ENCODE results near the gene MNAT1. TPM values are rescaled to one million over a fixed set of nuclear protein-coding genes. Genes with fewer than 3 reads are reported as not detected.
"Not testable (repeated sequence)": the region's sequence is repeated elsewhere in the genome, so short reads cannot be mapped to it uniquely, and the experiment has no call there.

Gene MNAT1
- total RNA-seq, 4 donors from 2014 or later = 4.4 to 69.7 (median 46.9) TPM

DNA sequence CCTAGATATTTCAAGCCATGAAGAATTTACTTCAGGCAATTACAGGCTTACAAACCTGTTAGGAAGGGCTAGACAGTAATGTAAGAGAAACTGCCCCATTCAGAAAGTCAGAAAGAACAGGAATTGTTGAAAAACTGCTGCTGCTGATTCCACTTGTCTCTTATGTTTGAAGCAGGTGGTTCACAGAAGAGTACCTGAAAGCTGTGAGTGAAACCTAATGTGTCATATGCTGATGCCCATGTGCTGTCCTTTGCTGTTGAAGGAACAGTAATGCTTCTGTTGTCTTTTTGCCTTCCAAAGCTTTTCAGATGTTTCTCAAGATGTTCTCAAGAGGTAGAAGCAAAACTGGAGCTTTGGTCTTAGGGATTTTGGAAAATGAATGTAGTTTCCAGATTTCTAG is 39.0 kb downstream of the MNAT1 start:
- intact Hi-C loops (cut with DNase I; ENCODE audit: low total_unique reads) = no loop called here

DNA sequence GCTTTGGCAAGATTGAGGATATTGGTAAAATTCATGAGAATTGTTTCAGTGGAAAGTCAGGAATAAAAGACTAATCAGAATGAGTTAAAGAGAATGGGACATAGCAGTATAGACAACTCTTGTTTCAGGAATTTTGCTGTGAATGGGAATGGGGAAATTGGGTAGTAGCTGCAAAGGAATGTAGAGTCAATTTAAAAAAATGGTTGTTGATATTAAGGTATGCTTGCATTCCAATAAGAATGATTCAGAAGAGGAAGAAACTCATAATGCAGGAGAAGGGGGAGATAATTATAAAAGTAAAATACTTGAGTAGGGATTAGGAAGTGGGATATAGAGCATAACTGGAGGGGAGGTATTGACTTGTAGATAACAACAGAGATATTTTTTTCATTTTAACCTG is 40.7 kb downstream of the MNAT1 start:
- H3K36me3 ChIP-seq = no peaks in the 10 kb centered on the region
- DNase-seq = no peak
- H3K27me3 ChIP-seq = no peaks in the 10 kb centered on the region
- no peak overlapping the region for H3K27ac ChIP-seq
- H3K9me3 ChIP-seq = no peaks in the 10 kb centered on the region
- no peaks in the 10 kb centered on the region for H3K4me1 ChIP-seq
- TF ChIP-seq POLR2A (IDR thresholded peaks at IDR 0.05) = no peak
- TF ChIP-seq, protein P1, sequence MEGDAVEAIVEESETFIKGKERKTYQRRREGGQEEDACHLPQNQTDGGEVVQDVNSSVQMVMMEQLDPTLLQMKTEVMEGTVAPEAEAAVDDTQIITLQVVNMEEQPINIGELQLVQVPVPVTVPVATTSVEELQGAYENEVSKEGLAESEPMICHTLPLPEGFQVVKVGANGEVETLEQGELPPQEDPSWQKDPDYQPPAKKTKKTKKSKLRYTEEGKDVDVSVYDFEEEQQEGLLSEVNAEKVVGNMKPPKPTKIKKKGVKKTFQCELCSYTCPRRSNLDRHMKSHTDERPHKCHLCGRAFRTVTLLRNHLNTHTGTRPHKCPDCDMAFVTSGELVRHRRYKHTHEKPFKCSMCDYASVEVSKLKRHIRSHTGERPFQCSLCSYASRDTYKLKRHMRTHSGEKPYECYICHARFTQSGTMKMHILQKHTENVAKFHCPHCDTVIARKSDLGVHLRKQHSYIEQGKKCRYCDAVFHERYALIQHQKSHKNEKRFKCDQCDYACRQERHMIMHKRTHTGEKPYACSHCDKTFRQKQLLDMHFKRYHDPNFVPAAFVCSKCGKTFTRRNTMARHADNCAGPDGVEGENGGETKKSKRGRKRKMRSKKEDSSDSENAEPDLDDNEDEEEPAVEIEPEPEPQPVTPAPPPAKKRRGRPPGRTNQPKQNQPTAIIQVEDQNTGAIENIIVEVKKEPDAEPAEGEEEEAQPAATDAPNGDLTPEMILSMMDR (IDR thresholded peaks at IDR 0.05) = no peak
- intact Hi-C loops (cut with DNase I; ENCODE audit: low total_unique reads) = no loop called here
- H3K4me3 ChIP-seq = no peak overlapping the region

More for the DNA sequence above, 39.0 kb downstream of the MNAT1 start:
- Histone ChIP-seq H3K4me1 (no peaks in the 10 kb centered on the region), H3K9me3 (no peaks in the 10 kb centered on the region), H3K4me3 (no peak overlapping the region), H3K27me3 (no peaks in the 10 kb centered on the region), H3K36me3 (no peaks in the 10 kb centered on the region), H3K27ac (no peak overlapping the region)
- DNase-seq = no peak
- TF ChIP-seq, protein P1 (IDR thresholded peaks at IDR 0.05) = no peak
- no peak for TF ChIP-seq POLR2A (IDR thresholded peaks at IDR 0.05)

DNA sequence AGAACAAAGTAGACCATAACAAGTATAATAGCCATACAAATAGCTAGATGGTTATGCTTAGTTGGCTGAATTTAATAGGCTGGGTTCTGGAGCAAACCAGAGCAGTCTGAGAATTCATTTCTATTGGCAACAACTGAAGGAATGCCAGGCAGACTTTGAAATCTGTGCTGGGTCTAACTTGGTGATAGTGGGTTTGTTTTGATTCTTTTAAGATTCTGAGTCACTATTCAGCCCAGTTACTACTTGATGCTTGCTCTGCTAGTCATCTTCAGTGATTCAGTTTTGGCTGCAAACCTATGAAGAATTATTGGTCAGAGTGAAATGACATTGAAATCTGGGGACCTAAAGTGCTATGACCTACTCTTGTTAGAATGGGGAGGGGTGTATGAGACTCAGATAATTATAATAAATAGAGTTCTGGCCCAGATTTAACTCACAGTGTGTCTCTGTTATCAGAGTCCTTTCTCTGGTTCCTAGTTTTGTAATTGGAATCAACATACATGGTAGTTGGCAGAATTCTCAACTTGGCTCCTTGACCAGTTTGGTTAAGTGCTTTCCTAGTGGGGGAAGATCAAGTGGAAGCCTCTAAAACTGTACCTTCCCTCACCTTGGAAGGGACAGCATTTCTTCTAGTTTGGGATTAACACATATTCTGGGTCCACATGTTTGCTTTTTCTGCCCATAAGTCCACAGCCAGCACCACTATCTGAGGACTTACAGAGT is 43.5 kb downstream of the MNAT1 start:
- H3K27me3 ChIP-seq = no peaks in the 10 kb centered on the region
- no peaks in the 10 kb centered on the region for H3K9me3 ChIP-seq
- no peak overlapping the region for H3K27ac ChIP-seq
- no peaks in the 10 kb centered on the region for H3K4me1 ChIP-seq
- H3K36me3 ChIP-seq = no peaks in the 10 kb centered on the region
- no peak overlapping the region for H3K4me3 ChIP-seq
- intact Hi-C loops (cut with DNase I; ENCODE audit: low total_unique reads) = no loop called here
- no peak for DNase-seq
- no peak for TF ChIP-seq POLR2A (IDR thresholded peaks at IDR 0.05)
- TF ChIP-seq, protein P1 (IDR thresholded peaks at IDR 0.05) = no peak

DNA sequence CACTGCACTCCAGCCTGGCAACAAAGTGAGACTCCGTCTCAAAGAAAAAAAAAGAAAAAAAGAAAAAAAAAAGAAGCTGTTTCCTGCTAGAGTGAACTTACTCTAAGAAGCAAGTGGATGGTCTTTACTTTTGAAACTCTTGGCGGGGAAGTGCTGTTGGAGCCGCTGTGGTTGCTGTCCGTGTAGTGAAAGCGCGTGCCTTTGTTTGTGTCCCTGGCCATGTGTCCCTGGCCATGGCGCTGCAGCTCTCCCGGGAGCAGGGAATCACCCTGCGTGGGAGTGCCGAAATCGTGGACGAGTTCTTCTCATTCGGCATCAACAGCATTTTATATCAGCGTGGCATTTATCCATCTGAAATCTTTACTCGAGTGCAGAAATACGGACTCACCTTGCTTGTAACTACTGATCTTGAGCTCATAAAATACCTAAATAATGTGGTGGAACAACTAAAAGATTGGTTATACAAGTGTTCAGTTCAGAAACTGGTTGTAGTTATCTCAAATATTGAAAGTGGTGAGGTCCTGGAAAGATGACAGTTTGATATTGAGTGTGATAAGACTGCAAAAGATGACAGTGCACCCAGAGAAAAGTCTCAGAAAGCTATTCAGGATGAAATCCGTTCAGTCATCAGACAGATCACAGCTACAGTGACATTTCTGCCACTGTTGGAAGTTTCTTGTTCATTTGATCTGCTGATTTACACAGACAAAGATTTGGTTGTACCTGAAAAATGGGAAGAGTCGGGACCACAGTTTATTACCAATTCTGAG is 45.4 kb downstream of the MNAT1 start:
- H3K36me3 ChIP-seq; H3K9me3 ChIP-seq; H3K4me3 ChIP-seq; DNase-seq; H3K4me1 ChIP-seq; H3K27ac ChIP-seq; H3K27me3 ChIP-seq; intact Hi-C loops (cut with DNase I; ENCODE audit: low total_unique reads): not testable (repeated sequence)

DNA sequence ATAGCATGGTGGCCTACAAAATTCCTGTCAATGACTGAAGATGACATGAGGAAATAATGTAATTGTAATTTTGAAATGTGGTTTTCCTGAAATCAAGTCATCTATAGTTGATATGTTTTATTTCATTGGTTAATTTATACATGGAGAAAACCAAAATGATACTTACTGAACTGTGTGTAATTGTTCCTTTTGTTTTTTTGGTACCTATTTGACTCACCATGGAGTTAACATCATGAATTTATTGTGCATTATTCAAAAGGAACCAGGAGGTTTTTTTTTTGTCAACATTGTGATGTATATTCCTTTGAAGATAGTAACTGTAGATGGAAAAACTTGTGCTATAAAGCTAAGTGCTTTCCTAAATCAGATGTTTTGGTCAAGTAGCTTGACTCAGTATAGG is 46.0 kb downstream of the MNAT1 start:
- H3K9me3 ChIP-seq; DNase-seq; H3K27me3 ChIP-seq; intact Hi-C loops (cut with DNase I; ENCODE audit: low total_unique reads); H3K27ac ChIP-seq; H3K4me3 ChIP-seq; H3K4me1 ChIP-seq; H3K36me3 ChIP-seq: not testable (repeated sequence)

DNA sequence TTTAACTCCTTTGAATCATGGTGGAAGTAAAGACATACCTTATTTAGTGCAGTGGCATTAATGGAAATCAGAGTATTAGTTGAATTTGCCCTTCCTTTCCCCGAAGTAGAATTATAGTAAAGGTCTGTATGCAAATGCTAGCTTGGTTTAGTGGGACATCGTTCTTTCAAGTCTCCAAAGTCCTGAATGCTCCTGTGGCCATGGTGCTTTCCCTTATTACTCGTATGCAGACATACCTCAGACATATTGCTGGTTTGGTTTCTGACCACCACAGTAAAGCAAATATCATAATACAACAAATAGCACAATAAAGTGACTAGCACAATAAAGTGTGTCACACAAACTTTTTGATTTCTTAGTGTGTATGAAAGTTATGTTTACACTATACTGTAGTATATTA is 52.3 kb downstream of the MNAT1 start:
- Histone ChIP-seq H3K9me3 (no peaks in the 10 kb centered on the region), H3K27ac (no peak overlapping the region), H3K4me1 (no peaks in the 10 kb centered on the region), H3K4me3 (no peak overlapping the region), H3K27me3 (no peaks in the 10 kb centered on the region), H3K36me3 (no peaks in the 10 kb centered on the region)
- DNase-seq = no peak
- TF ChIP-seq, protein P1 (IDR thresholded peaks at IDR 0.05) = no peak
- TF ChIP-seq POLR2A (IDR thresholded peaks at IDR 0.05) = no peak
- intact Hi-C loops (cut with DNase I; ENCODE audit: low total_unique reads) = no loop called here
